NCI-H446 (cell line): Measurements from ENCODE around the gene COQ3.
"Not testable (repeated sequence)": the region's sequence is repeated elsewhere in the genome, so short reads cannot be mapped to it uniquely, and the experiment has no call there.

Experiments
- DNase-seq, 2 experiments: peaks; one replicate each; lab custom pipeline; 2025; lab: John Stamatoyannopoulos, UW

COQ3 gene

GRCh38 chr6:99384507-99384906 lies 9.5 kb downstream of the COQ3 start:
- DNase-seq: no peak

- no peak for DNase-seq
These were observed 15.4 kb downstream of the COQ3 start for GRCh38 chr6:99378636-99379035.

DNA sequence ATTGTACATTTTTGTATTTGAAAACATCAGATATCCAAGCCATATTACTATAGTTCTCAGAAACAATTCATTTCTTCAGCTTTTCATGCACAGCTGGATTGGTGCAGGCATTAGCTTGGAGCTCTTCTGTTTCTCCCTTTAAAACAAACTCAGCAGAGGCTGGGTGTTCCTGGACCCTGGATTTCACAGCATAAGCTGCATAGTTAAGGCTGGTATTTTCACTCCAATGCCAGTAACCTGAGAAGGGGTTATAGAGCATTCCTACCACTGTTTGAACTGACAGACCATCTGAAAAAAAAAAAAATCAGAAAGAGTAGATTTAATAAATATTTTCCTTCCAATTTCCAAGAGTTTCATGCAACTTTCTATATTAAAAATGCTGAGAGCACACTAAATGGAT lies 24.5 kb downstream of the COQ3 start:
- no peak for DNase-seq

DNA sequence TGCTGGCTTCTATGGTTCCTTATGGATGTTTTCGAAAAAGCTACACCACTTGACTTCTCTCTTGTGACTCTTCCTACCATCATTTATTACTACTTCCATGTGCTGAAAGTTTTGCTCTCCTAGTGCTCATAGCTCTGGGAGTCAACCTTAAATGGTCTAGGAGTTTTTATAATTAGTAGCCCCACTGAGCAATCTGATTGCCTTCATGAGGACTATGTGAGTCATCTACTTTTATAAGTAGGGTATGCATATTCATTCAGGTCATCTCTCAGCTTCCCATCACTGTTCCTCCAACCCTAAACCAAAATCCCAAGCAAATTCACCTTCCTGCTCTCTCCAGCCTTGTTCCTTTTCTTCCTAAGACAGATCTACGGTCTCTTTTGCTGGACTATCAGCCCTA lies 27.1 kb downstream of the COQ3 start:
- no peak for DNase-seq

GRCh38 chr6:99364026-99364425 lies 30.0 kb downstream of the COQ3 start:
- no peak for DNase-seq

GRCh38 chr6:99362678-99363268 lies 31.2 kb downstream of the COQ3 start:
- DNase-seq: no peak

DNA sequence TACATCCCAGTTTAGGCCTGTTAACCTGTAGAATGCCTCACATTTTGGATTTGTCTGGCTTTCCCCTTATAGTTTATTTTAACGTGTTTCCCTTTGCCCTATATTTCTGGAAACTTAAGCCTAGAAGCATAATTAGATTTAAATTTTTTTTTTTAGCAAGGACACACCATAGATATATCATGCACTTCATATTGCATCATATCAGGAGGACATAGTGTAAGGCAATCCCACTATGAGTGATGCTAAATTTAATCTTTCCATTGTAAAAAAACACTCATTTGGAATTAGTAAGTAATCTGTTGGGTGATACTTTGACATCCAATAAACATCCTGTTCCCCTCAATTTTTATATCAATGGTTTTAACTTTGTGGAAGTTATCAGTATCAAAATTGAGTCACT lies 34.2 kb downstream of the COQ3 start:
- DNase-seq: no peak

DNA sequence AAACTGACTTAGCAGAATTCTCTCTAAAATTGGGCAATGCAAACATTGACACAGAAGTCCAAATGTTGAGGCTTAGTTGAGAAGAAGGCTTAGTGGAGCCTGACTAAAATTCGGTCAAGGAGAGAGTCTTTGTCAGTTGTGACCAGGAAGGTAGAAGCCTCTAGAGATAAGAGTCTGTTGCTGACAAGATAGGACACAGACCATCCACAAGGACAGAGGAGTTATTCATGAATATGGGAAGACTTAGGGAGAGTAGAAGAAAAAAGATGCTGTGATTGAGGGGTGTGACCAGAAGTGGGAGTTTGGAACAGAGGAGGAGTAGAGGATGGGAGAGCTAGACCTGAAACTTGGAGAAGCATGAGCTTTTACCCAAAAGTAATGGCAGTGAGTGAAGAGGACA lies 37.4 kb downstream of the COQ3 start:
- DNase-seq: no peak

GRCh38 chr6:99354983-99355382 lies 39.0 kb downstream of the COQ3 start:
- no peak for DNase-seq

DNA sequence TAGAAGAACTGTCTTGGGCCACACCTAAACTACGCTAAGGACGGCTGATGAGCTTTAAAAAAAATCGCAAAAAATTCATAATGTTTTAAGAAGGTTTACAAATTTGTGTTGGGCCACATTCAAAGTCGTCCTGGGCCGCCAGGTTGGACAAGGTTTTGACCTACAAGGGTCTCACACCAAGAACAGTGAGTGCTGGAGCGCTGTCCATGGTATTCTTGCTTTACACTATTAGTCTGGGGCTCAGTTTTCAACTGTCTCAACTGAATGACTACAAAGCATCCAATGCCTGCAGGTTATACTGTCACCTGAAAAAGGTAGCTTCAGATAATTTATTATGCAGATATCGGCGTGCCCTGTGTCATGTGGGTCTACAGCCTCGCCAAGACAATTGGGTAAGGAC lies 40.9 kb downstream of the COQ3 start:
- no peak for DNase-seq

DNA sequence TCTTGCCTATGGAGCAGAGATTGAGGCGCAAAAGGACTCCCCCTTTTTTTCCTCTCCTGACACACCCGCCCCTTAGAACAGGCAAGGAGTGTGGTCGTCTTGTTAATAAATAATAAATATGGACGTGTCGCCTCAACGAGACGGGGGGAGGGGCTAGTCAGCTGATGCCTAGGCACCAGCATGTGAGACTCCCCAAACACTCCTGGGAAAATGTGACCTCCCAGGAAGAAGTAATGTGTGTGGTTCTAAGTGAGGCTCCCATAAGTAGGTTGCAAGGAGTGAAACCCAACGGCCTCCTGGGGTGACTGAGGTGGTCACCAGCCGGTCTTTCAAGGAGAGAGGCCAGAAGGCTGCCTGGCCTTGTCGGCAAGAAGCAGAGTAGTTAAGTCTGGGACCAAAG lies 43.4 kb downstream of the COQ3 start:
- DNase-seq: no peak

- DNase-seq: peak in 1 of 2 experiments; percentile 22
These were observed 44.5 kb downstream of the COQ3 start, which contains the start of gene FAXC for GRCh38 chr6:99349171-99350141. Gene FAXC (minus strand): TSS chr6:99349674. CDS start chr6:99349372, 302 bp downstream.

GRCh38 chr6:99348288-99349170 lies 45.5 kb downstream of the COQ3 start:
- no peak for DNase-seq

DNA sequence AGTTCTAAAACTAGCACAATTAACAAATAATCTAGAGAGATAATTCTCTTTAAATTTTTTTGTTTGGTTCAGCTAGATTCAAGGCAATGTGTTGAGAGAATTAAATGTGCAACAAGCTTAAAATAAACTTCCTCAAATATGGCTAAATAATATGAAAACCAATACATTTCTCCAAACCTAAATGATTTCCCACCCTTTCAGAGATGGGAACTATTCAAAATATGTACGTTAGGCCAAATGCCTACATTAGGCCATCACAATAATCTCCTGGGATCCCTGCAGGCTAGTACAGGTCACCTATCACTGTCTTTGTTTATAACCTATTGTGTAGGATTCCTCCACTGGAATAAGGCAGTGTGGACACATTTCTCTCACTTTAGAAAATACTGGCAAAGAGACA lies 46.2 kb downstream of the COQ3 start:
- no peak for DNase-seq

- DNase-seq: no peak
These were observed 47.4 kb downstream of the COQ3 start for GRCh38 chr6:99346595-99346994.

- DNase-seq: no peak
These were observed 48.8 kb downstream of the COQ3 start for GRCh38 chr6:99345164-99345563.

DNA sequence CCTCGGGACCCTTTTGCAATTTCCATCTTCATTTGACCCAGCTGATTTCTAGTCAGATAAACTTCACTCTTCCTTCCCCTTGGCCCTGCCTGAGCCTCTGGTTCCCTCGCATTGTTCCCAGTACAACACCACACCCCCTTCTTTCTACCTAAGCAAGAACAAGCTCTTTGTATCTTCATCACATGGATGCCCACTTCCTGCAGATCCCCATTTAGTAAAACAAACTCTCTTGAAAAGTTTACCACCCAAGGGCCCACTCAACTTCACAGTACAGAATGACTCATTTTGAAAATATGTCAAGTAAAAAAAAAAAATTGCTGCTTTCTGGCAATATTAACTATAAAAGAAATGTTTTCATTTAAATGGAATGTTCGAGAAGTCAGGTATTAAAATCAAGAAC lies 49.7 kb downstream of the COQ3 start:
- no peak for DNase-seq

DNA sequence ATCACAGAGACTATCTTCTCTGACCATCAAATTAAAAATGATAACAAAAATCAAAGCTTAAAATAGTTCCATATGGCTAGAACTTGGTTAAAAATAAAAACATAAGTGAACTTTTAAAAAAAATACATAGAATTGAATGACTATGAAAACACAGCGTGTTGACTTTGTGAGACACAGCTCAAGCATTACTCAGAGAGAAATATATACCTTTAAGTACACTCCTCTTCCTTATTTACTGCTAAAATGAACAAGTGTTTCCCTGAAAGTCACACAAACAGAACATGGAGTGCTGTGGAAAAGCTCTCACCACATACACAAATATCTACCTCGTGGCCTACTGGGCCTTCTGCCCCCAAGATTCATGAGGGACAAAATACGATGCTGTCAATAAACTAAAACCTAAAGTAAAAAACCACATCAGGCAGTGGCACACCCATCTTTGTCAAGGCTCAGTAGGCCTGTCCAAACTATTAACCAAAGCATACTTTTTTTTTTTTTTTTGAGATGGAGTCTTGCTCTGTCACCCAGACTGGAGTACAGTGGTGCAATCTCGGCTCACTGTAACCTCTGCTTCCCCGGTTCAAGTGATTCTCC lies 52.0 kb downstream of the COQ3 start:
- DNase-seq: no peak

GRCh38 chr6:99338188-99338587 lies 55.8 kb downstream of the COQ3 start:
- DNase-seq: no peak

GRCh38 chr6:99335298-99335697 lies 58.7 kb downstream of the COQ3 start:
- DNase-seq: not testable (repeated sequence)

- DNase-seq: peak in 1 of 2 experiments; percentile 48
These were observed 59.4 kb downstream of the COQ3 start for GRCh38 chr6:99334526-99335127.

DNA sequence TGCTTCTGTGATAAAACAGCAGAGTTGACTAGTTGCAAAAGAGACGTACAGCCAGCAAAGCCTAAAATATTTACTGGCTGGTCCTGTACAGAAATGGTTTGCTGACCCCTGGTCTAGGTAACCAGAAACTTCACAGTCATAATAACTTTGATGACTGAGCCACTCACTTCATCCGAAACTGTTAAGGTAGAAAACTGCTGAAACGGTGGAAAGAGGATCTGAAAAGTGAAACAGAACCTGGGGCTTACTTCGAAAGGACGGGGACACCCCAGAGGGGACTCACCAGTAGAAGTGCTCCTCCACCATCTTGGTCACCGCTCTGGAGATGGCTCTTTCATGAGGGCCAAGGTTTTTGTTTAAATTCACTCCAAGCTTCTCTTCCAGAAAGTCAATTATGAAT lies 60.9 kb downstream of the COQ3 start:
- no peak for DNase-seq
